GM19023 (cell line): ENCODE measurements around the gene RPL10L.

Source experiments
- ATAC-seq: cut with Tn5 transposase; IDR thresholded peaks from one replicate; pipeline ENCODE4 v1.9.1; 2021; ENCODE audit warnings: mild to moderate bottlenecking, moderate library complexity; ENCODE audit not compliant: unreplicated experiment

The RPL10L gene

DNA sequence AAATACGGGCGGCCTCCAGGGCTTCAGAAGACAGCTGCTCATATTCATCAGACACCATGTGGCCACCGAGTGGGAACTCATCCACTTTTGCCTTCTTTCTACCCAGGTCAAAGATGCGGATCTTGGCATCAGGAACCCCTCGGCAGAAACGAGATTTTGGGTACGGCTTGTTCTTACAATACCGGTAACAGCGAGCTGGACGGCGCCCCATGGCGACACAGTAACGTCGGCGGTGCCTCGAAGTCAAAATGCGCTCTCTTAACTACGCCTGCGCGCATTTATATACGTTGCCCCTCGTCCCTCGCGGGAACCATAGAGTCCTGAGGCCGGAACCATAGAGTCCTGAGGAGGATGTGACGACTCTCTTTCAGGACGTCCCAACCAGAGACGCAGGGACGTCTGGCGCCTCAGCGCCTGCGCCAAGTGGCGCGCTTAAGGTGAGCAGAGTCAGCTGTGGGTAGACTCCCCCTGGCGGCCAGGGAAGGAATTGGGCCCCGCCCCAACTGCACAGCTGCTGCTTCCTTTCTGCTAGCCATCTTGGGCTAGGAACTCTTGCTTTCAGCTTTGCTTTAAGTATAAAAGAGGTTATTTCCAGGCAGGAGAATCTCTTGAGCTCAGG lies at the start of gene RPL10L:
TSS of gene RPL10L (minus strand) at position 256 of the 619 bp plus-strand sequence. CDS start at position 211, 45 bp downstream.
- no peak for ATAC-seq

DNA sequence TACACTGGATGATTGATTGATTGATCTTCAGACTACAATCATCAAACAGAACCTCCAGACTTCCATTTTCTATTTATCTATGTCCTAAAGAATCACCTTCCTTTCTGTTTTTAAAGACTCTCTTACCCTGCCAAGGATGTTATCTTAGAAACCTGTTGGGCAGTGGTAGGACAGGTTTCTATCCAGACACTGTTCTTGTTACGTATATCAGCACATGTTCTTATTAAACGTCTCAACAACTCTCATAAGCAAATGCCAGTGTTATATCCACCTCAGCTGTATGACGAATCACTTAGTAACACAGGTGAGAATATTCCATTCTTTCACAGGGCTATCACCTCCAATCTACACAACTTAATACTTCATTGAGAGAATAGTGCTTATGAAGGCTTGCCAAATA lies 40.2 kb upstream of the RPL10L start:
- ATAC-seq: no peak

DNA sequence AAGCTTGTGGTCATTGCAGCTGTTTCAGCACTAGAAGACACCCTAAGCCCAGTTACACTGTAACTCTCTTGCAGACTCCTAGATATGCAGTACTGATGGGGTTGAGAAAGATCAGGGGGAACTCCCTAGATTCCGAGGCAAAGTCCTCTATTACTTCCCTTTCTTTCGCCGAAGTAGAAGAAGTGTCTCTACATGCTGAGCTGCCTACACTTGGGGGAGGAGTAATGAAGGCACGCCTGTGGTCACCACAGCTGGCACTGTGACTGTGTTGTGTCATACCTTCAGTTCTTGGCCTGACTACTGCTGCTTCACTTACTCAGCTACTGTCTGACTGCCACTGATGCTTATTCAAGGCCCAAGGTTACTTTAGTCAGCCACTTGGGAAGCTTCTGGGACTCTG lies 35.1 kb upstream of the RPL10L start:
- no peak for ATAC-seq

DNA sequence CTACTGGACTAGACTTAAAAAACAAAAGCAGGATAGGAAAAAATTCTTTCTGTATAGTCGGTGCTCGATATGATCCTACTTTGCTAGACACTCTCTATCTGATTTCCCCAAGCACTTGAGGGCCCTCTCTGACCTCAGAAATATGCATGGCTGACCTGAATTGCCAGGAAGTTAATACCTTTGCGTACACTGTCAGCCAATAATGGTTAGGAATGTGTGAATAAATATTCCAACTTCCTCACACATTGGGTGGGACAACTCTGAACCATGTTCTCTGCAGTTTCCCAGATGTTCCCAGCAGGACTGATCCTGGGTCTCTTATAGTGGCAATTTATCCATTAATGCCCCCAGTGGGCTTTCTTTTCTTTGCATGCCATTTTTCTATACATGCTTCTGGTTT lies 20.5 kb upstream of the RPL10L start:
- no peak for ATAC-seq

DNA sequence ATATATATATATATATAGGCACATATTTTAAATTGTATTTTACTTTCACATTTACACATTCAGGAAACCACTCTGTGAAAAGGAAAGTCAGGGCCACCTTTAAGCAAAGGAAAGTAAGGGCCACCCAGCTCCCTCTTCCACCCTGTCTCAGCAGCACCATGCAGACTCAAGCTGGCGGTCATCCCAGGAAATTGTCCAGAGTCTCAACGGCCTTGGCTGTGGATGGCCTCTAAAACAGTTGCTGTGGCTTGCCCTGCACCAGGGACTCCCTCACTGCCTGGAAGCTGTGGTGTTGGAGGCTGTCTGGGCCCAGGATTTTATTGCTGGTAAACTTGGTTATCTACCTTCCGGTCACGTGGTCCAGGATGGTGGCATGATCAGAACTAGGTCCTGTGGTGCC lies 11.8 kb upstream of the RPL10L start:
- ATAC-seq: no peak

DNA sequence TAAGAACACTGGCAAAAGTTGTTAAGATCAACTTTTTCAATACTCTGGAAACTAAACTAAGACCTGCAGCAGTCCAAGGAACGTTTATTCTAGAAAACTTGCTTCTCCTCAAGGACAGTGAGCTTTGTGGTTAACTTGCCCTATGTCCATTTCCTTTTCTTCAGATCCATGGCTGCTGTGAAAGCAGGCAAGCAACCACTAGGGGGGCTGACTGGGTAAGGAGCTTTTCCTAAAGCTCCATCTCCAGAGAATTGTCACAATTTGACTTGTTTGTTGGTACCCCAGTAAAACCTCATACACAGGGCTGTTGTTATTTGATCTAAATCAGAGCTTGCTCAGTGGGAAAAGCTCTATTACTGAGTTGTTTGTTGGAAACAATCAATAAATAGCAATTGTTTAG lies 10.1 kb upstream of the RPL10L start:
- no peak for ATAC-seq

GRCh38 chr14:46653031-46653755 lies 1.6 kb upstream of the RPL10L start:
- ATAC-seq: no peak

- no peak for ATAC-seq
Observed at GRCh38 chr14:46646796-46647195, 4.8 kb downstream of the RPL10L start.

DNA sequence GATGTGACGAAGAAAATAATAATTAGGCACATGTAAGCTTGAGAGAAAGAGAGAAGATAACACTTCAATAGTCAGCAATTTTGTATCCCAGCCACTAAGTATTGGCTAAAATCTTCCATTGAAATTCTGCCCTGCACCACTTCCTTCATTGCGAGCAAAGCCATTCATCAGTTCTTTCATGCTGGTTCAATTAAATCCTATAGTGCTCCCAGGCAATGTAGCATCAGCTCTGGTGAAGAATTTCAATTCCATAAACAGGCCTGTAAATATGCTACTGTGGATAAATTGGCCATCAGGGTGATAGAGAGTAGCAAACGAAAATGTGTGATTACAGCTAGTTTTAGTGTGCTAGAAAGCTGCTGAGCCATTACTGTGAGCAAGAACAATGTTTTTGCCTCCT lies 24.7 kb downstream of the RPL10L start:
- ATAC-seq: no peak
